Ectodermal cell (in vitro differentiated cells): ENCODE results near the gene ARMC9.
"Not testable (repeated sequence)": the region's sequence is repeated elsewhere in the genome, so short reads cannot be mapped to it uniquely, and the experiment has no call there.

Experiments
- H3K27ac ChIP-seq: 2 replicates; pipeline ENCODE4 v1.7.0; 2013; ENCODE audit warnings: mild to moderate bottlenecking, low read depth, low read length; ENCODE audit not compliant: insufficient read depth, poor library complexity, severe bottlenecking
- H3K27me3 ChIP-seq: 2 replicates; pipeline ENCODE4 v1.7.0; 2013; ENCODE audit warnings: mild to moderate bottlenecking, low read length; ENCODE audit not compliant: insufficient read depth, control insufficient read depth, poor library complexity, severe bottlenecking
- H3K36me3 ChIP-seq: one replicate; pipeline ENCODE4 v1.7.0; 2013; ENCODE audit warnings: low read length; ENCODE audit not compliant: control insufficient read depth, insufficient read depth
- H3K4me1 ChIP-seq: one replicate; pipeline ENCODE4 v1.7.0; 2013; ENCODE audit warnings: low read length; ENCODE audit not compliant: control insufficient read depth, insufficient read depth
- H3K4me3 ChIP-seq: 2 replicates; pipeline ENCODE4 v1.7.0; 2013; ENCODE audit warnings: low read depth, low read length, control low read depth; ENCODE audit not compliant: insufficient read depth
- H3K9me3 ChIP-seq: 2 replicates; pipeline ENCODE4 v1.7.0; 2013; ENCODE audit warnings: mild to moderate bottlenecking, low read length, moderate library complexity; ENCODE audit not compliant: control insufficient read depth
- WGBS, 2 experiments: methylation state at CpG; one replicate each; pipeline ENCODE4 v1.1.7; 2013; ENCODE audit warnings: missing lambda C conversion rate in 2 of 2; 5-methylcytosine and 5-hydroxymethylcytosine counted together

Gene ARMC9

DNA sequence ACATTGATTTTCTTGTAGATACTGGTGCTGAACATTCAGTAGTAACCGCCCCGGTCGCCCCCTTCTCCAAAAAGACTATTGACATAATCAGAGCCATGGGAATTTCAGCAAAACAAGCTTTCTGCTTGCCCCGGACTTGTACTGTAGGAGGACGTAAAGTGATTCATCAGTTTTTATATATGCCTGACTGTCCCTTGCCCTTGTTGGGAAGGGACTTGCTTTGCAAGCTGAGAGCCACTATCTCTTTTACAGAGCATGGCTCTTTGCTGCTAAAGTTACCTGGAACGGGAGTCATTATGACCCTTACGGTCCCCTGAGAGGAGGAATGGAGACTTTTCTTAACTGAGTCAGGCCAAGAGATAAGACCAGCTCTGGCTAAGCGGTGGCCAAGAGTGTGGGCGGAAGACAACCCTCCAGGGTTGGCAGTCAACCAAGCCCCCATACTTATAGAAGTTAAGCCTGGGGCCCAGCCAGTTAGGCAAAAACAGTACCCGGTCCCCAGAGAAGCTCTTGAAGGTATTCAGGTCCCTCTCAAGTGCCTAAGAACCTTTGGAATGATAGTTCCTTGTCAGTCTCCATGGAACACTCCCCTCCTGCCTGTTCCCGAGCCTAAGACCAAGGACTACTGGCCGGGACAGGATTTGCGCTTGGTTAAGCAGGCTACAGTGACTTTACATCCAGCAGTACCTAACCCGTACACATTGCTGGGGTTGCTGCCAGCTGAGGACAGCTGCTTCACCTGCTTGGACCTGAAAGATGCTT, 205.2 kb downstream of the ARMC9 start:
- H3K36me3 ChIP-seq, H3K4me3 ChIP-seq, H3K27me3 ChIP-seq, H3K9me3 ChIP-seq, H3K27ac ChIP-seq, H3K4me1 ChIP-seq: not testable (repeated sequence)
- WGBS, 2 experiments = 93 to 94% methylated on average over 14 of the region's 14 CpGs

DNA sequence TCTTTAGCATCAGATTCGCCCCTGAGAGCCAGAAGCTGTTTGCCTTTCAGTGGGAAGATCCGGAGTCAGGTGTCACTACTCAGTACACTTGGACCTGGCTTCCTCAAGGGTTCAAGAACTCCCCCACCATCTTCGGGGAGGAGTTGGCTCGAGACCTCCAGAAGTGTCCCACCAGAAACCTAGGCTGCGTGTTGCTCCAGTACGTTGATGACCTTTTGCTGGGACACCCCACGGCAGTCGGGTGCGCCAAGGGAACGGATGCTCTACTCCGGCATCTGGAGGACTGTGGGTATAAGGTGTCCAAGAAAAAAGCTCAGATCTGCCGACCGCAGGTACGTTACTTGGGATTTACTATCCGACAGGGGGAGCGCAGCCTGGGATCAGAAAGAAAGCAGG, 205.8 kb downstream of the ARMC9 start:
- not testable (repeated sequence) for H3K27me3 ChIP-seq, H3K9me3 ChIP-seq, H3K36me3 ChIP-seq, H3K4me1 ChIP-seq, H3K4me3 ChIP-seq, H3K27ac ChIP-seq
- 92 to 94% methylated on average over 16 of the region's 16 CpGs for WGBS, 2 experiments

DNA sequence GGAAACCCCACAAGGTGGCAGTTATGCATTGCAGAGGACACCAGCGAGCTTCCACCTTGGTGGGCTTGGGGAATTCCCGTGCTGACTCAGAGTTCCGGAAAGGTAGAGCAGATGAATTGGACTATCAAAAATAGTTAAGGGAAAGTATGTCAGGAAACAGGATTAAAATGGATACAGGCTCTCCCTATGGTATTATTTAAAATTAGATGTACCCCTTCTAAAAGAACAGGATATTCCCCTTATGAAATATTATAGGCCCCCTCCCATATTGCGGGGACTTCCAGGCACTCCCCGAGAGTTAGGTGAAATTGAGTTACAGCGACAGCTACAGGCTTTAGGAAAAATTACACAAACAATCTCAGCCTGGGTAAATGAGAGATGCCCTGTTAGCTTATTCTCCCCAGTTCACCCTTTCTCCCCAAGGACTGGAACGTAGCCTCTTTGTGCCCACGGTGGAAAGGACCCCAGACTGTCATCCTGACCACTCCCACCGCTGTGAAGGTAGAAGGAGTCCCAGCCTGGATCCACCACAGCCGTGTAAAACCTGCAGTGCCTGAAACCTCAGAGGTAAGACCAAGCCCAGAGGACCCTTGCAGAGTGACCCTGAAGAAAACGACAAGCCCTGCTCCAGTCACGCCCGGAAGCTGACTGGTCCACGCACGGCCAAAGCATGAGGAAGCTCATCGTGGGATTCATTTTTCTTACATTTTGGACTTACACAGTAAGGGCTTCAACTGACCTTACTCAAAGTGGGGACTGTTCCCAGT, 207.4 kb downstream of the ARMC9 start:
- H3K9me3 ChIP-seq, H3K27ac ChIP-seq, H3K27me3 ChIP-seq, H3K4me3 ChIP-seq, H3K36me3 ChIP-seq, H3K4me1 ChIP-seq: not testable (repeated sequence)
- 53% methylated on average over 13 to 14 of the region's 16 CpGs for WGBS, 2 experiments

DNA sequence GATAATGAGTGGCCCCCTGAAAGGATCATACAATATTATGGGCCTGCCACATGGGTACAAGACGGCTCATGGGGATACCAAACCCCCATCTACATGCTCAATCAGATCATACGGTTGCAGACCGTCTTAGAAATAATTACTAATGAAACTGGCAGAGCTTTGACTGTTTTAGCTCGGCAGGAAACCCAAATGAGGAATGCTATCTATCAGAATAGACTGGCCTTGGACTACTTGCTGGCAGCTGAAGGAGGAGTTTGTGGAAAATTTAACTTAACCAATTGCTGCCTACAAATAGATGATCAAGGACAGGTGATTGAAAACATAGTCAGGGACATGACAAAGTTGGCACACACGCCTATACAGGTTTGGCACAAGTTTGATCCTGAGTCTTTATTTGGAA, 209.3 kb downstream of the ARMC9 start:
- H3K27me3 ChIP-seq = peaks cover 13% of the 10 kb centered on the region
- not testable (repeated sequence) for H3K4me1 ChIP-seq, H3K36me3 ChIP-seq, H3K9me3 ChIP-seq, H3K4me3 ChIP-seq, H3K27ac ChIP-seq
- 92 to 97% methylated on average over 5 of the region's 5 CpGs for WGBS, 2 experiments

DNA sequence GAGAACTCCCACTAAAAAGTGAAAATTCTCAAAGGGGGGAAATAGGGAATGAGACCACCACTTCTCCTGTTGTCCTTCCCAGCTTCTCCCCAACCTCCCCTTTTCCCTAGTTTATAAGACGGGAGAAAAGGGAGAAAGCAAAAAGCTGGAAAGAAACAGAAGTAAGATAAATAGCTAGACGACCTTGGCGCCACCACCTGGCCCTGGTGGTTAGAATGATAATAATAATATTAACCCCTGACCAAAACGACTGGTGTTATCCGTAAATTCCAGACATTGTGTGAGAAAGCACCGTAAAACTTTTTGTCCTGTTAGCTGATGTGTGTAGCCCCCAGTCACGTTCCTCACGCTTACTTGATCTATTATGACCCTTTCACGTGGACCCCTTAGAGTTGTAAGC, 209.9 kb downstream of the ARMC9 start:
- not testable (repeated sequence) for H3K27ac ChIP-seq, H3K4me3 ChIP-seq, H3K36me3 ChIP-seq, H3K9me3 ChIP-seq, H3K4me1 ChIP-seq
- WGBS, 2 experiments = 92 to 95% methylated on average over 8 of the region's 9 CpGs
- H3K27me3 ChIP-seq = peaks cover 13% of the 10 kb centered on the region

DNA sequence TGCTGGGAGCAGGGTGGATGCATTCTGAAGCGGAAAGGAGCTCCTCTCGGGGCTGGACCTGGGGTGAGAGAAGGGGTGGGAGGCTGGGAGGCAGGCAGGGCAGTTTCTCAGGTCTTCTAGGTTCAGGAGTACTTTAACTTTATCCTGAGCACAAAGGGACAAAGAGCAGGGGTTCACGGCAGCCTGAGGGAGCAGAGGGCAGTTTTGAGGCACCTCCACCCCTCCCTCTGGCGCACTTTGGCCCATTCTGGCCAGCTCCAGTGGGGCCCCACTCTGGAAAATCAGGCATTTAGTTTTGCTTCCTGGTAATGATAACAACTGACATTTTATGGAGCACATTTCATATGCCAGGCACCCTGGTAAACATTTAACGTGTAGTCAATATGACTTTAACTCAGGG, 211.3 kb downstream of the ARMC9 start:
- WGBS, 2 experiments = 95 to 97% methylated on average over 5 of the region's 5 CpGs
- H3K27me3 ChIP-seq = peaks cover 13% of the 10 kb centered on the region
- H3K4me1 ChIP-seq = no peaks in the 10 kb centered on the region
- no peak overlapping the region for H3K27ac ChIP-seq
- no peak overlapping the region for H3K4me3 ChIP-seq
- H3K9me3 ChIP-seq = no peaks in the 10 kb centered on the region
- no peaks in the 10 kb centered on the region for H3K36me3 ChIP-seq

DNA sequence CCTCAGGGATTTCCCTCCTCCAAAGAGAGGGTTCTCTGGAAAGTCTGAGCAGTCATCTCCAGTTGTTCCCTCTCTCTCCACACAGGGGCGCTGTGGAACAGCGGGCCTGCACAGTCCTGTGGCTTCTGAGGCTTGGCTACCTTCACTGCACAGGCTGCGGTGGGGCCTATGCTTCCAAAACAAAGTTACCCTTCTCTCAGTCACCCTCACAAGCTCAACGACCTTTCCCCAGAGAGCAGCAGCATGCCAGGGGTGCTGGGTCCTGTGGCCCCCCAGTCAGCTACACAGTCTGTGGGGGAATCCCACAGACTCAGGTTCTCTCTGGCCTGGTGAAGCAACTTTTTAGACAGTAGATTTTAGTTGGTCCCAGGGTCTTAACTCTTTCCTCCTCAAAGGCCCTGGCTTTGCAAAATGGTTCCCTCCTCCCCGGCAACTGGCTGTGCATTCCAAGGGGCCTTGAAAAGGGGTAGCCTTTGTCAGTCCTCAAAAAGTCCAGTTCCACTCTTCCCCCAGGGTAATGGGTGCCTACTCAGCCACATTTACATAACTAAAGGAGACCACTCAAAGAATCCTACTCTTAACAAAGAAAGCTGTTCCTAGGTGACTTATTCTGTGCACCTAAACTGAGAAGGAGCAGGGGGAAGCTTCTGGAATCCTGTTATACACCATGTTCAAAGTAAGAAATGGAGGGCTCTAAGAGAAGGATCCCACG, 212.0 kb downstream of the ARMC9 start:
- Histone ChIP-seq H3K9me3 (no peaks in the 10 kb centered on the region), H3K27me3 (peaks cover 13% of the 10 kb centered on the region), H3K4me3 (no peak overlapping the region), H3K36me3 (no peaks in the 10 kb centered on the region), H3K27ac (no peak overlapping the region), H3K4me1 (no peaks in the 10 kb centered on the region)
- 44 to 51% methylated on average over 6 of the region's 6 CpGs for WGBS, 2 experiments

DNA sequence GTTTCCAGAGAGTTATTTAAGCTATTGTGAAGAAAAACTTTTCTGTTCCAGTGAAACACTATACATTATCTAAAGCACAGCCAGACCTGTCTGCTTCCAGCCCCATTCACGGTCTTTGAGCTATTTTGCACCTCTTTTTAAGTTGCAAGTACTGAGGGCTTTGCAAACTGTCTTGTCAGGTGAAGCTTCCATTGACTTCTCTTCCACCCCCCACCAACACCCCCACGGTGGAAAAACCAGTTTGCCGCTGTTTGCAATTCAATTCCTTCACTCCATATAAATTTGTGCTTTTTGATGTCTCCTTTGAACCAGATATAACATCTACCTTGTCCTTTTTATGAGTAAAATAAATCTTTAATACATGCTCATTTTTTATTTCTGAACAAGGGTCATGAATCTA, 212.8 kb downstream of the ARMC9 start:
- Histone ChIP-seq H3K36me3 (no peaks in the 10 kb centered on the region), H3K9me3 (no peaks in the 10 kb centered on the region)

DNA sequence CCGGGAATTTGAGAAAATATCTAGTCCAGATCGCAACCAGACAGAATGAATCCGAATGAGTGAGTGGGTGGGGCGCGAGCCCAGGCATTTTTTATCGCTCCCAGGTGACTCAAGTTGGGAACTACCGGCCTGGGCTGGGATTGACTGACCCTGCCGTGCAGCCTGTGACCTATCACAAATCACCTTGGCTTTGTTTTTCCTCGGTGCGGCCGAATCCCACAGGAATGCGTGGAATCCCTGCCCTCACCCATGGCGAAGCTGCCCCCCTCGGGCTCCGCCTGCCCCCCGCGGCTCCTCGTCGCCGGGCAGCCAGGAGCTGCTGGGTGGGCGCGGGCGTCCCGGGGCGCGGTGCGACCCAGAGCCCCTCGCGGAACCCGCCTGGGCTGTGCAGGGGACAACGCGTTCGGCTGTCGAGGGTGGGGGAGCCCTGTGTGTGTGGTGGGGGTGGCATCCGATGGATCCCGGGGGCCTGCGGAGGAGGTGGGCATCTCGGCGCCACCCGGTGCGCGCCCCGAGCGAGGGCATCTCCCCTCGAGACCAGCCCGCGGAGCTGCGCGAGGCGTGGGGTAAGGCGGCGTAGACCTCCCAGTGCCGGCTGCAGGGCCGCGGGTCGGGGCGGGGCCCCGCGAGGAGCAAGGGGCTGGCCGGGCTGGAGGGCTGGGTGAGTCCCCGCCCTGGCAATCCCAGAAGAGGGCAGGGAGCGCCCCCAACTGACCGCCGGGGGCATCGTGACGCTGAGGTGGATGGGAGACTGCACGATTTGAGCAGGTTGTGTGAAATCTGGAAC, 213.6 kb downstream of the ARMC9 start:
- no peaks in the 10 kb centered on the region for H3K9me3 ChIP-seq
- H3K27ac ChIP-seq = no peak overlapping the region
- no peaks in the 10 kb centered on the region for H3K36me3 ChIP-seq
- 1% methylated on average over 67 of the region's 67 CpGs for WGBS, 2 experiments
- peaks cover 13% of the 10 kb centered on the region for H3K27me3 ChIP-seq
- H3K4me3 ChIP-seq = peak overlapping the region; percentile 63
- no peaks in the 10 kb centered on the region for H3K4me1 ChIP-seq

More for the DNA sequence above, 212.8 kb downstream of the ARMC9 start:
- Histone ChIP-seq H3K27me3 (peaks cover 13% of the 10 kb centered on the region), H3K4me1 (no peaks in the 10 kb centered on the region), H3K4me3 (peak overlapping the region; percentile 63), H3K27ac (no peak overlapping the region)
- 21 to 29% methylated on average over 3 of the region's 3 CpGs for WGBS, 2 experiments

DNA sequence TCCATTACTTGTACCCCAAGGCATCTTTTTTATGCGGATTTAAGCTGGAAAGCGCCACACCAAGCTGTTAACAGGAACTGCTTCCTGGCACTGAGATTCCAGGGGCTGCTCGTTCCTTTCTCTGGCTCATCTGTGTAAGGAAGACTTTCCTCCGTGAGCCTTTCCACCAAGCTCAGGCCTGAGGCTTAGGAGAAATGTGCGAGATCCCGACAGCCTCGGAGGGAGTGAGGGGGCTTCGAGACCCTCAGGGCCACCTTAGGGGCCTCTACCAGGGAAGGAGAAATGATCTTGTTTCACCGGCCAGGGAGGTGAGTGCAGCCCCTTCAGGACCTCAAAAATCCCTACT, 214.2 kb downstream of the ARMC9 start:
- 47 to 55% methylated on average over 9 of the region's 9 CpGs for WGBS, 2 experiments

More for the DNA sequence above, 214.2 kb downstream of the ARMC9 start:
- no peak overlapping the region for H3K27ac ChIP-seq
- H3K4me3 ChIP-seq = no peak overlapping the region
- no peaks in the 10 kb centered on the region for H3K4me1 ChIP-seq
- peaks cover 13% of the 10 kb centered on the region for H3K27me3 ChIP-seq
- H3K9me3 ChIP-seq = no peaks in the 10 kb centered on the region
- no peaks in the 10 kb centered on the region for H3K36me3 ChIP-seq
